SHP77 (cell line): ENCODE measurements around the gene EIF2S3.
"Not testable (repeated sequence)": the region's sequence is repeated elsewhere in the genome, so short reads cannot be mapped to it uniquely, and the experiment has no call there.

Experiments
- DNase-seq, 2 experiments: peaks; one replicate each; lab custom pipeline; 2025; lab: John Stamatoyannopoulos, UW

The EIF2S3 gene

DNA sequence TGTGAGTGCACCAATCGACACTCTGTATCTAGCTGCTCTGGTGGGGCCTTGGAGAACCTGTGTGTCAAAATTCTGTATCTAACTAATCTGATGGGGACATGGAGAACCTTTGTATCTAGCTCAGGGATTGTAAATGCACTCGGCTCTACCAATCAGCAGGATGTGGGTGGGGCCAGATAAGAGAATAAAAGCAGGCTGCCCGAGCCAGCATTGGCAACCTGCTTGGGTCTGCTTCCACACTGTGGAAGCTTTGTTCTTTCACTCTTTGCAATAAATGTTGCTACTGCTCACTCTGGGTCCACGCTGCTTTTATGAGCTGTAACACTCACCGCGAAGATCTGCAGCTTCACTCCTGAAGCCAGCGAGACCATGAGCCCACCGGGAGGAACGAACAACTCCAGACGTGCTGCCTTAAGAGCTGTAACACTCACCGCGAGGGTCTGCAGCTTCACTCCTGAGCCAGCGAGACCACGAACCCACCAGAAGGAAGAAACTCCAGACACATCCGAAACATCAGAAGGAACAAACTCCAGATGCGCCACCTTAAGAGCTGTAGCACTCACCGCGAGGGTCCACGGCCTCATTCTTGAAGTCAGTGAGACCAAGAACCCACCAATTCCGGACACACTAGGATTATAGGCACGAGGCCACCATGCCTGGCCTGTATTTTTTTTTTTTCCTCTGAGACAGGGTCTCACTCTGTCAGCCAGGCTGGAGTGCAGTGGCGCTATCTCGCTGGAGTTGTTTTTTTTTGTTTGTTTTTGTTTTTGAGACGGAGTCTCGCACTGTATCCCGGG is 4.0 kb upstream of the EIF2S3 start:
- not testable (repeated sequence) for DNase-seq

DNA sequence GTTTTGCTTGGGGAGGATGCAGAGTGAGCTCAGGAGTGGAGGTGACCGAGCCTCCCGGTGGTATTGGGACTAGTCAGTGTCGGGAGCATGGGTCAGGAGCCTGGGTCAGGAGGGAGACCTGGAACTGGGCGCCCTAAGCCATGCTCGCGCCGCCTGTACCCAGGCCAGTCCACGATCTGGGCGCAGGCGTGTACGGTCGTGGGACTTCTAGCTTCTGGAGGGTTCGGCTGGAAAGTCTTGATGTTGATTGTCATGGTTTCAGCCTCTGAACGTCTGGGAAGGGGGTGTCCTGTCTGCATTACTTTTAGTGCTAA is 244 bp downstream of the EIF2S3 start:
- DNase-seq, result no peak

GRCh38 chrX:24063488-24063887 is 8.7 kb downstream of the EIF2S3 start:
- no peak for DNase-seq

GRCh38 chrX:24069877-24070276 is 15.1 kb downstream of the EIF2S3 start:
- DNase-seq, result no peak

DNA sequence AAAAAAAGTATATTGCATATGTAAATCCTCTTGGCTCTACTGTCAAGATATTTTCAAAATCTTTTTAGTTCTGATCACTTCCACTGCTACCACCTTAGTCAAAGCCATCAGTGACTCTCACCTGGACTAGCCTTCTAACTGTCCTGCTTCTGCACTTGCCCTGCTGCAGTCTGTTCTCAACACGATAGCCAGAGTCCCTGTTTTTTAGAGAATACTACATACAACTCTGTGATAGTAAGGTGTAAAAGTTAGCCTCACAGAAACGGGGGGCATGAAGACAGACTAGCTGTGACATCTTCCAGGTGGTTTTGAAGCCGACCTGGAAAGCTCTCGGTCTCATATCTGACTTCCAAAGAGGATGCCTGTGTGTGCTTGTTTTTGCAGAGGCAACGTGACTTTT is 24.7 kb downstream of the EIF2S3 start:
- no peak for DNase-seq

GRCh38 chrX:24080245-24080644 is 25.5 kb downstream of the EIF2S3 start:
- not testable (repeated sequence) for DNase-seq

- no peak for DNase-seq
Observed at GRCh38 chrX:24080704-24081103, 25.9 kb downstream of the EIF2S3 start.

DNA sequence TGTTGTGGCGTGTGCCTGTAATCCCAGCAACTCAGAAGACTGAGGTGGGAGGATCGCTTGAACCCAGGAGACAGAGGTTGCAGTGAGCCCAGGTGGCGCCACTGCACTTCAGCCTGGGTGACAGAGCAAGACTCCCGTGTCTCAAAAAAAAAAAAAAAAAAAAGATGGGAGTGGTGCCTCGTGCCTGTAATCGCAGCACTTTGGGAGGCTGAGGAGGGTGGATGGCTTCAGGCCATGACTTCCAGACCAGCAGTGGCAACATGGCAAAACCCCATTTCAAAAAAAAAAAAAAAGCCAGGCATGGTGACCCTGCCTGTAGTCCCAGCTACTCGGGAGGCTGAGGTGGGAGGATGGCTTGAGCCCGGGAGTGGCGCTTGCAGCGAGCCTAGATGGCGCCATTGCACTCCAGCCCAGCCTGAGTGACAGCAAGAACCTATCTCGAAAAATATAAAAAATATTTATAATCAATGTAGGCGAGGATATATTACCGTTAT is 27.0 kb downstream of the EIF2S3 start:
- peak; percentile 31 to 51 for DNase-seq

GRCh38 chrX:24082447-24082846 is 27.7 kb downstream of the EIF2S3 start:
- no peak for DNase-seq

DNA sequence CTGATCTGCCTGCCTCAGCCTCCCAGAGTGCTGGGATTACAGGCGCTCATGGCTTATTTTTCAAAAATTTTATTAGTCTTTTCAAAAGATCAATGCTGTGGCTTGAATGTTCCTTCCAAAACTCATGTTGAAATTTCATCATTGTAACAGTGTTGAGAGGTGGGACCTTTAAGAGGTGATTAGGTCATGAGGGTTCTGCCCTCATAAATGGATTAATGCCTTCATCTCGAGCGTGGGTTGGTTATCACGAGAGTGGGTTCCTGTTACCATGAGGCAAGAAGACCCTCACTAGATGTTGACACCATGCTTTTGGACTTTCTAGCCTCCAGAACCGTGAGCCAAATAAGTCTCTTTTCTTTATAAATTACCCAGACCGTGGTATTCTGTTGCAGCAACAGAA is 30.3 kb downstream of the EIF2S3 start:
- no peak for DNase-seq

- no peak for DNase-seq
Observed at GRCh38 chrX:24090300-24091200, 35.8 kb downstream of the EIF2S3 start.

DNA sequence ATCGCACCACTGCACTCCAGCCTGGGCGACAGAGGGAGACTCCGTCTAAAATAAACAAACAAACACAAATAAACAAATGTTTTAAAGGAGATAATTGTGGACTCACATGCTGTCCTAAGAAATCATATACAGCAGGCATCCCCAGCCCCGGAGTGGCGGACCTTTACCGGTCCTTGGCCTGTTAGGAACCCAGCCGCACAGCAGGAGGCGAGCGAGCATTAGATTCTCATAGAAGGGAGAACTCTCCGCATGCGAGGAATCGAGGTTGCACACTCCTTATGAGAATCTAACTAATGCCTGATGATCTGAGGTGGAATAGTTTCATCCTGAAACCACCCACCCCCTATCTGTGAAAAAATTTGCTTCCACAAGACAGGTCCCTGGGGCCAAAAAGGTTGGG is 39.0 kb downstream of the EIF2S3 start:
- no peak for DNase-seq

- DNase-seq, result no peak
Observed at GRCh38 chrX:24097741-24098260, 43.0 kb downstream of the EIF2S3 start.

- DNase-seq, result no peak
Observed at GRCh38 chrX:24098932-24099331, 44.2 kb downstream of the EIF2S3 start.

DNA sequence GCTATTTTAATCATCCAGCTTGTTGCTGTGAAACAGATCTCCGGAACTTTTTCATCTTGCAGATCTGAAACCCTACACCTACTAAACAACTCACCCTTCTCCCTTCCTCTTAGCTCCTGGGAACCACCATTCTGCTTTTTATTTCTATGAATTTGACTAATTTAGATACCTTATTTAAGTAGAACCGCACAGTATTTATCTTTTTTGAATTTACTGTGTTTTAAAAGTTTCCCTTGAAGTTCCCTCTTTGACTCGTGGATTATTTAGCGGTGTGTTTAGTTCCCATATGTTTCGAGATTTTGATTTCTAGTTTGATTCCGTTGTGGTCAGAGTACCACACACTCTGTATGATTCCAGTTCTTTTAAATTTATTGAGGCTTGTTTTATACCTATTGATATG is 44.6 kb downstream of the EIF2S3 start:
- DNase-seq, result no peak

- no peak for DNase-seq
Observed at GRCh38 chrX:24100713-24101112, 46.0 kb downstream of the EIF2S3 start.

DNA sequence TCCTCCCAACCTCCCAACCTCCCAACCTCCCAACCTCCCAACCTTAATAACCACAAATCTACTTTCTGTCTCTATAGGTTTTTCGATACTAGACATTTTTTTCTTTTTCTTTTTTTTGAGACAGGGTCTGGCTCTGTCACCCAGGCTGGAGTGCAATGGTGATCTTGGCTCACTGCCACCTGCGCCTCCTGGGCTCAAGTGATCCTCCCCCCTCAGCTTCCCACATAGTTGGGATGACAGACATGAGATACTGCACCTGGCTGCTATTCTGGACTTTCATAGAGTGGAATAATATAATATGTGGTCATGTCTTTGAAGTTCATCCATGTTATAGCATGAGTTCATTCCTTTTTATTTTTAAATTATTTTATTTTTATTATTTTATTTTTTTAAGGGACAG is 55.3 kb downstream of the EIF2S3 start:
- DNase-seq, result peak; percentile 27 to 30

DNA sequence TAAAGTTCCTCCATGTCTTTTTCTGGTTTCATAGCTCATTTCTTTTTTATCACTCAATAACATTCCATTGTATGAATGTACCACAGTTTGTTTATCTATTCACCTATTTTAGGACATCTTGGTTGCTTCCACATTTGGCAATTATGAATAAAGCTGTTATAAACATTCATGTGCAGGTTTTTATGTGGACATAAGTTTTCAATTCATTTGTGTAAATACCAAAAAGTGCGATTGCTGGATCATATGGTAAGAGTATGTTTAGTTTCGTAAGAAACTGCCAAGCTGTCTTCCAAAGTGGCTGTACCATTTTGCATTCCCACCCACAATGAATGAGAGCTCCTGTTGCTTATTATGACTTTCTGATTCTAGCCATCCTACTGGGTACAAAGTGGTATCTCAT is 58.4 kb downstream of the EIF2S3 start:
- no peak for DNase-seq

DNA sequence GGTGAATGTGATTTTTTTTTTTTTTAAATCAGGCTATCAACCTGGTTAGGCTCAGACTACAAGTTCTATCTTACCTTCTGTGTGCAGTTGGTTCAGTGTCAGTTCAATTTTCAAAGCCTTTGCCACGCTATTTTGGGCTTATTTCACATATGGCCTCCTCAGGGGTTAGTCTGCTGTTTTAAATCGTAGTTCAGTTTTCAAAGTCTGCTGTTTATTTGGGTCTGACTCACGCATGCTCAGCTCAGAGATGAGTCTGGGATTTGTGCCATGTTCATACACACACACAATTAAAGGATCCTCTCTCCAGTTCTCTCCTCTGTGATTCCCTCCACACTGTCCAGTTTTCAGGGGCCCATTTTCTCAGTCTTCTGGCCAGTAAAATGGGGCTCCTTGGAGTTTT is 62.5 kb downstream of the EIF2S3 start:
- DNase-seq, result no peak

DNA sequence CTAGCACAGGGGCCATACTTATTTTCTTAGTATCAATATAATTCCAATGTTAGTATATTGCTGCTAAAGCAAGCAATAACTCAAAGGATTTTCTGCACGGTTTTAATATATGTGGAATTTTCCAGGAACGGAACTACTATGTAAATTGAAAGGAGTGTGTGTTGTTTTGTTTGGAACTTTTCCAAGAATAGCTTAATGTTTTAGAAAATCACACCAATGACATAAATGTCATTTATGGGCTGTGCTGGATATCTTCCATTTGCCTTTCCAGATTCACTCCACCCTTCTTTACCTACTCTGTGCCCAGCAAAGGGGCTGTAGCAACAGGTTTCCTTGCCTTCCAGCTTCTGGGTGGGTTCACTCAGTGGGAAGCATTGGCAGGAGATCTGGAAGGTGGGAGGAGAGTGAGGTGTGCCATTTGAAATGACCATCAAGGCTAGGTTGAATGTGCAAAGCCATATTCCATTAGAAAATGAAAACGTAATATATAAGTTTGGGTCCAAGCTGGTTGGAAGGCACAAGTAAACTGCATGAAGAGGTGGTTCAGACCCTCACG is 69.6 kb downstream of the EIF2S3 start:
- no peak for DNase-seq

DNA sequence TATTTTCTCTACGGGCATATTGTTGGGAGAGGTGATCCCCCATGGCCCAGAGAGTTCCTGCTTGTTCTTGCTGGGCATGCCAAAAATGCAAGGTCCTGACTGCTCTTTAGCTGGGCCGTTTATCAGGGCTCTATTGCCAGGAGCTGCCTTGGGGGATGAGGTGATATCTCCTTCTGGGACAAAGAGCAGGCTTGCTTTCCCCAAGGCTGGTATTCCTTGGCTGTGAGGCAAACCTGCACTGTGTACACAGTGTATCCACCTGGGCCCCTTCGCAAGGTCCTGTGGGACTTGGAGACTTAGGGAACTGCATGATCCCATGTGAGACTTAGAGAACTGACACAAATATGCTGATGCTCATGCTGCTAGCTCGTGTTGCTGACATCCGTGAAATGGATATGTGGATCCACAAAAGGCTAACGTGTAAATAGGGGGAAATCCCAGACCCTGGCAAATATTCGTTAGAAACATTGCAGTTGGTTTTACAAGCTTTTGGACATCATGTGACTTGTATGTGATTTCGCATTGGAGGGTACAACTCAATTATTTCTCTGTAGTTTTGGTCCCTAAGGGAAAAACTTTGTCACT is 70.4 kb downstream of the EIF2S3 start:
- no peak for DNase-seq
